Right lobe of liver (tissue), 4 donors: Measurements from ENCODE around the gene KRTAP3-1.

ENCODE experiments used
- POLR2A ChIP-seq: fragments of 450-650 bp; IDR thresholded peaks from one replicate; pipeline ENCODE4 v1.6.1; 2017; ENCODE audit warnings: antibody characterized with exemption, mild to moderate bottlenecking
- TF ChIP-seq, protein P1 (sequence below), 4 donors: fragments of 200-600 bp in 3 of 4; fragments of 450-650 bp in 1 of 4; IDR thresholded peaks; one replicate each; pipeline versions ENCODE4 v1.5.1 to v1.8.0; 2016 to 2022; ENCODE audit warnings: antibody characterized with exemption in 4 of 4, mild to moderate bottlenecking in 2 of 4
- donor health status: DM: no; HTN: no; CAD: no.
- donor health status: DM: no; HTN: no; CAD: no.
- donor health status: DM: no; HTN: yes; CAD: no.

DNA sequence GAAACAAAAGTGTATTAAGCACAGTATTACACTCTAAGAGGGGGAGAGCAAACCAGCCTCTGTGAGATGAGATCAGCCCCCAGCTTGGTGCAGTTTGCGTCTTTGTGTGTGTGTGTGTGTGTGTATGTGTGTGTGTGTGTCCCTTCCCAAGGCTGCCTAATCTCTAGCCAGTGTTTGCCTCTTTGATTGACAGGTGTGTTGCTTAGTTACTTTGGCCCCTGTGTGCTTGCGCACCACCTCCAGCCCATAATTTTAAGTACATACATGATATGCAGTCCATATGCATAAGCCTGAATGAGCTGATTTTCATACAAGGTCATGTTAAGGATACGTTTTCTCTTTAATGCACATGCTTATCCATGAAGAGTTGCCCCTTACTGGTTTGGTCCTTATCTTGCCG lies 7.1 kb downstream of the KRTAP3-1 start:
- TF ChIP-seq, protein P1, sequence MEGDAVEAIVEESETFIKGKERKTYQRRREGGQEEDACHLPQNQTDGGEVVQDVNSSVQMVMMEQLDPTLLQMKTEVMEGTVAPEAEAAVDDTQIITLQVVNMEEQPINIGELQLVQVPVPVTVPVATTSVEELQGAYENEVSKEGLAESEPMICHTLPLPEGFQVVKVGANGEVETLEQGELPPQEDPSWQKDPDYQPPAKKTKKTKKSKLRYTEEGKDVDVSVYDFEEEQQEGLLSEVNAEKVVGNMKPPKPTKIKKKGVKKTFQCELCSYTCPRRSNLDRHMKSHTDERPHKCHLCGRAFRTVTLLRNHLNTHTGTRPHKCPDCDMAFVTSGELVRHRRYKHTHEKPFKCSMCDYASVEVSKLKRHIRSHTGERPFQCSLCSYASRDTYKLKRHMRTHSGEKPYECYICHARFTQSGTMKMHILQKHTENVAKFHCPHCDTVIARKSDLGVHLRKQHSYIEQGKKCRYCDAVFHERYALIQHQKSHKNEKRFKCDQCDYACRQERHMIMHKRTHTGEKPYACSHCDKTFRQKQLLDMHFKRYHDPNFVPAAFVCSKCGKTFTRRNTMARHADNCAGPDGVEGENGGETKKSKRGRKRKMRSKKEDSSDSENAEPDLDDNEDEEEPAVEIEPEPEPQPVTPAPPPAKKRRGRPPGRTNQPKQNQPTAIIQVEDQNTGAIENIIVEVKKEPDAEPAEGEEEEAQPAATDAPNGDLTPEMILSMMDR (IDR thresholded peaks at IDR 0.05), result no peak
- TF ChIP-seq POLR2A, result no peak
